ENCODE data around the gene PLCH2. TPM values are rescaled to one million over a fixed set of nuclear protein-coding genes. Genes with fewer than 3 reads are reported as not detected.

PLCH2 gene
- total RNA-seq, 1 donor from 2014 or later, result 0.16 TPM

DNA sequence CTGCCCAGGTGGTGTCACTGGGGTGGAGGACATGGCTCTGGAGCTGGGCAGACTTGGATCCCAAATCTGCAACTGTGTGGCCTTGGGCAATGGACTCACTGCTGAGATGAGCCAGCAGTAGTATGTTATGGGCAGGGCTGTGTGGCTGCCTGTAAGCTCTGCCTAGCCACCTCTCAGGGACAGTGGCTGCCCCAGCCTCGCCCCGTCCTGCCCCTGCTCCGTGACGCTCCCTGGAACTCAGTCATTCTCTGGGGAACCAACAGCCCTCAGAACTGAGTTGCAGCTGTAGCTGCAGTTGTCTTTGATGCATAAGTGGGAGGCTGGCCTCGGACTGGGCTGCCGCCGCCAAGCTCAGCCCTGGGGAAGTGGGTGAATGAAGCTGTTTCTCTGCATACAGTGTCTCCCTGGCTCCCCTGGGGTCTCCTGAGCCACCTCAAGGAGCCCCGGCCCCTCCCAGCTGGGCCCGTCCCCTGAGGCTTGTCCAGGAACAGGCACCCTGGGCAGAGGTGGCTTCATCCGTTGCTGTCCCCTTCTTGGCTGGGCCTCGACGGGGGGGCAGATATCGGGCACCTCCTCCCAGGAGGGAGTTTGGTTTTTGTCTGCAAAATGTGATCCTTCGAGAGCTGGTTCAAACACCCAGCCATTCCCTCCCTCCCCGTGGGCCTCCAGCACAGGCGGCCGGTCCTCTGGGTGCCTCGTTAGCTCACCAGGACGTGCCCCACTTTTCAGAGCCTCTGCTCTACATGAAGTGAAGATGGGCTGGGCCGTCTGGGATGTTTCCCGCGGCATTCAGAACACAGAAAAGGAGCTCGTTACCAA lies 26.2 kb upstream of the PLCH2 start:
- TF ChIP-seq, protein P1, sequence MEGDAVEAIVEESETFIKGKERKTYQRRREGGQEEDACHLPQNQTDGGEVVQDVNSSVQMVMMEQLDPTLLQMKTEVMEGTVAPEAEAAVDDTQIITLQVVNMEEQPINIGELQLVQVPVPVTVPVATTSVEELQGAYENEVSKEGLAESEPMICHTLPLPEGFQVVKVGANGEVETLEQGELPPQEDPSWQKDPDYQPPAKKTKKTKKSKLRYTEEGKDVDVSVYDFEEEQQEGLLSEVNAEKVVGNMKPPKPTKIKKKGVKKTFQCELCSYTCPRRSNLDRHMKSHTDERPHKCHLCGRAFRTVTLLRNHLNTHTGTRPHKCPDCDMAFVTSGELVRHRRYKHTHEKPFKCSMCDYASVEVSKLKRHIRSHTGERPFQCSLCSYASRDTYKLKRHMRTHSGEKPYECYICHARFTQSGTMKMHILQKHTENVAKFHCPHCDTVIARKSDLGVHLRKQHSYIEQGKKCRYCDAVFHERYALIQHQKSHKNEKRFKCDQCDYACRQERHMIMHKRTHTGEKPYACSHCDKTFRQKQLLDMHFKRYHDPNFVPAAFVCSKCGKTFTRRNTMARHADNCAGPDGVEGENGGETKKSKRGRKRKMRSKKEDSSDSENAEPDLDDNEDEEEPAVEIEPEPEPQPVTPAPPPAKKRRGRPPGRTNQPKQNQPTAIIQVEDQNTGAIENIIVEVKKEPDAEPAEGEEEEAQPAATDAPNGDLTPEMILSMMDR (IDR thresholded peaks at IDR 0.05; ENCODE audit: borderline replicate concordance), result no peak

DNA sequence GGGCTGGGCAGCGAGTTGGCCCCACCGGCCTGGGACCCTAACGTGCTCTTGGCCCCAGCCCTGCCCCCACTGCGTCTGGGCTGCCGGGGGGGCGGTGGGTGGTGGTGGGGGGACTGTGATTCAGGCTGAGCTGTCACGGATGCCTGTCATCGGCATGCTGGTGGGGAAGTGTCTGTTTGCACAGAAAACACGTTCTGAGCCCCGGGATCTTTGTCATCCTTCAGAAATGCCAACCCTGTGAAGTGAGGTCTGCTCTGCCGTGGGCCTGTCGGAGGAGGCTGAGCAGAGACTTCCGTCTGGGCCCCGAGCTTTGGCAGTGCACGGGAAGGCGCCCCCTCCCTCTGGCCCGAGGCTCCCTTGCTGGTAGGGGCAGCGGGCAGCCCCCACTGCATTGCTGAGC lies 24.3 kb upstream of the PLCH2 start:
- H3K4me3 ChIP-seq, result no peak overlapping the region
- intact Hi-C loops (cut with micrococcal nuclease), result no loop called here
- TF ChIP-seq, protein P1 (IDR thresholded peaks at IDR 0.05; ENCODE audit: borderline replicate concordance), result no peak
- H3K4me1 ChIP-seq, result no peaks in the 10 kb centered on the region
- H3K9me3 ChIP-seq (replicated peaks), result no peaks in the 10 kb centered on the region
- DNase-seq, result no peak
- H3K36me3 ChIP-seq, result no peaks in the 10 kb centered on the region
- peaks cover 96% of the 10 kb centered on the region for H3K27me3 ChIP-seq (ENCODE audit: low read depth)
- no peak overlapping the region for H3K27ac ChIP-seq (replicated peaks)

More for the DNA sequence above, 26.2 kb upstream of the PLCH2 start:
- Histone ChIP-seq H3K4me3 (no peak overlapping the region), H3K27ac (replicated peaks) (no peak overlapping the region), H3K9me3 (replicated peaks) (no peaks in the 10 kb centered on the region), H3K27me3 (ENCODE audit: low read depth) (peaks cover 96% of the 10 kb centered on the region), H3K4me1 (no peaks in the 10 kb centered on the region), H3K36me3 (no peaks in the 10 kb centered on the region)
- intact Hi-C loops (cut with micrococcal nuclease), result no loop called here
- DNase-seq, result no peak

DNA sequence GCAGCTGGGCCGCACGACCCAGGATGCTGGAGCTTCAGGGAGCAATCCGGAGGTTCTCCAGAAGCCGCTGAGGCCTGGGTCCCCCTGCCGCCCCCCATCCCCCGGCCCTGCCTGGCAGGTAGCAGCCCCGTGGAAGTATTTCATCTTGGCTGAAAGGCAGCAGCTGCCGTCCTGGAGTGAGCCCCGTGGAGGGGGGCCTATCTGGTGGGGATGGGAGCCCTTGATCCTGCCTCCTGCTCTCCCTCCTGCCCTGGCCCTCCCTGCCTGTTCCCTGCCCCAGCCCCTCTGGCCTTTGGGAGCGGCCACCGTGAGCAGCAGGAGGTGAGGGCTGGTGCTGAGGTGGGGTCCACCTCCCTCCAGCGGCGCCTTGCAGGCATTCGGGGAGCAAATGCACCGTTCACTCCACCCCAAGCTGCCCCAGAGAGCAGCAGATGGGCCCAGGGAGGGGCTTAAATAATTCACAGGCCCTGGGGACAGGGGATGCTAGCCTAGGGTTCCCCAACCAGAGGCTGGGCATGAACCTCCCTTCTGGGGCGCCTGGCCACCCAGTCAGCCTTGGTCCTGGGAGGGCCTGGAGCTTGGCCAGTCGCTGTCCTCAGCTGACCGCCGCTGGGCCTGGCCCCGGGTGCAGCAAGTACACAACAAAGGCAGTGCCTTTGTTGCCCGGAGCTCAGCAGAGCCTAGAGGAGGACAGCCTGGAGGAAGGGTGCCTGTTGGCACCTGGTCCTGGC lies 23.7 kb upstream of the PLCH2 start:
- DNase-seq, result no peak
- H3K4me1 ChIP-seq, result no peaks in the 10 kb centered on the region
- TF ChIP-seq, protein P1 (IDR thresholded peaks at IDR 0.05; ENCODE audit: borderline replicate concordance), result no peak
- no peaks in the 10 kb centered on the region for H3K36me3 ChIP-seq
- no peak overlapping the region for H3K4me3 ChIP-seq
- intact Hi-C loops (cut with micrococcal nuclease), result no loop called here
- no peaks in the 10 kb centered on the region for H3K9me3 ChIP-seq (replicated peaks)
- H3K27me3 ChIP-seq (ENCODE audit: low read depth), result peaks cover 96% of the 10 kb centered on the region
- no peak overlapping the region for H3K27ac ChIP-seq (replicated peaks)

DNA sequence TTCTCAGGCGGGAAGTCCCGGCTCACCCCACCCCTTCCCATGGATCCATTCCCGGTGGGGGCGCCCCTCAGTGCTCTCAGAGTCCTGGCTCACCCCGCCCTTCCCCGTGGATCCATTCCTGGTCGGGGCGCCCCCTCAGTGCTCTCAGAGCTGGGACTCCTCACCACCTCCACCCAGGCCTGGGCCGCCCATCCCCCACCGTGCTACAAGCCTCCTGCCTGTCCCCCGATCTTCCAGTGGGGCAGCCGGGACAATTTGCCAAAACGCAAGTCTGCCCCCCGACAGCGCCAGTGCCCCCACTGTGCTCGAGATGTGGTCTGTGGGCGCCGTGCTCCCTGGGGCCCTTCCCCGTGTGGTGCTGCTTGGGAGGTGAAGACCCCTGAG lies 23.2 kb upstream of the PLCH2 start:
- H3K4me1 ChIP-seq, result no peaks in the 10 kb centered on the region
- TF ChIP-seq, protein P1 (IDR thresholded peaks at IDR 0.05; ENCODE audit: borderline replicate concordance), result no peak
- H3K36me3 ChIP-seq, result no peaks in the 10 kb centered on the region
- H3K27me3 ChIP-seq (ENCODE audit: low read depth), result peaks cover 93% of the 10 kb centered on the region
- DNase-seq, result no peak
- intact Hi-C loops (cut with micrococcal nuclease), result no loop called here
- H3K4me3 ChIP-seq, result no peak overlapping the region
- H3K27ac ChIP-seq (replicated peaks), result no peak overlapping the region
- no peaks in the 10 kb centered on the region for H3K9me3 ChIP-seq (replicated peaks)

DNA sequence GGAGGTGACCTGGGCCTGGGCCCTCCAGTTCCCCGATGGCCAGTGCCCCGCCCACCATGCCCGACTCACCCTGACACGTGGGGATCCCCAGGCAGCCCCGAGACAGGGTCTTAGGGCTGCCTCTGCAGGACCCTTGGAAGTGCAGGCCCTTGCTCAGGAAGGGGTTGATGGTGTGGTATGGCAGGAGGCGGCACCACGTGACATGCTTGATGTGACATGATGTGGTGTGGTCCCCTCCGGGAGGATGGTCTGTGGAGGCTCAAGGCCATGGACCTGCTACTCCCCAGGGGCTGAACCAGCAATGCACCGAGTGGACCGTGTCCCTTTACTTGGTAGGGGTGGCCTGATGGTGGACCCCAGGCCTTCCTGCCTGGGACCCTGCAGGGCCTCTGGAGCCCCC lies 21.9 kb upstream of the PLCH2 start:
- H3K9me3 ChIP-seq (replicated peaks), result no peaks in the 10 kb centered on the region
- H3K4me3 ChIP-seq, result no peak overlapping the region
- no peak overlapping the region for H3K27ac ChIP-seq (replicated peaks)
- DNase-seq, result no peak
- TF ChIP-seq, protein P1 (IDR thresholded peaks at IDR 0.05; ENCODE audit: borderline replicate concordance), result no peak
- H3K27me3 ChIP-seq (ENCODE audit: low read depth), result peaks cover 92% of the 10 kb centered on the region
- H3K36me3 ChIP-seq, result no peaks in the 10 kb centered on the region
- intact Hi-C loops (cut with micrococcal nuclease), result no loop called here
- H3K4me1 ChIP-seq, result no peaks in the 10 kb centered on the region

Measured in left ventricle myocardium inferior (tissue), 1 donor.